Stimulated activated CD4-positive, alpha-beta T cell treated with anti-CD3 and anti-CD28 coated beads, Interleukin-15, amount 100 ng/mL, for 48 hours (primary cell): ENCODE data around the gene MINDY3.

Experiments used
- DNase-seq, 2 donors: peaks; one replicate each; pipeline ENCODE4 v3.0.0-alpha.2; 2020; ENCODE audit warnings: low read depth in 2 of 2

The MINDY3 gene

DNA sequence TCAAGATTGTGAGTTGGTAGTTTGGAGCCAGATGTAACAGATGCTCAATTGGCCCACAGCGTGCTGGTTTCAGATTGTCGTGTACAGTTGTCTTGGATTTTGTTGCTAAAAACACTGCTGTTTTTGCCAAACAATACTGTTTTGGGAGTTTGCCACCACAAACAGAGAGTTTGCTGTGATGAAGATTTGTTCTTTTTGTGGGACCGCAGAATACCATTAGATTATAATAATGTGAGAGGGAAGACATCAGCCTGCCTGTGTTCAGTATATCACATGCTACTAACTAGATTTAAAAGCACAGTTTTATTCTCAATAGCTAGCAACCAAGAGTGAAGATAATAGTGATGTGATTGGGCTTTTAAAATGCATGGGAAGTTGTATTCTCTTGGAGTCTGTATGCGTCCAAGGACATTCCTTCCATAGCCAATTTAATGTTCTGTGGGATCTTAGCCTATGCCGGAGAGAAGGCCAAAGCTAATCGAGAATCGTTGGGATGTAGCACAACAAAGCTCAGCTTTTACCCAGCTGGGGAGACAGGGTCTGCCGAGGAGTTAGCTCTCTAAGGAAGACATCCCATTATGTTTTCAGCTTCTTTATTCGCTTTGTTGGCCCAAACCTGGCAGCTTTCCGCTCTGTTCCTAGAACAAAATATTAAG is 121.9 kb downstream of the MINDY3 start:
- no peak for DNase-seq

DNA sequence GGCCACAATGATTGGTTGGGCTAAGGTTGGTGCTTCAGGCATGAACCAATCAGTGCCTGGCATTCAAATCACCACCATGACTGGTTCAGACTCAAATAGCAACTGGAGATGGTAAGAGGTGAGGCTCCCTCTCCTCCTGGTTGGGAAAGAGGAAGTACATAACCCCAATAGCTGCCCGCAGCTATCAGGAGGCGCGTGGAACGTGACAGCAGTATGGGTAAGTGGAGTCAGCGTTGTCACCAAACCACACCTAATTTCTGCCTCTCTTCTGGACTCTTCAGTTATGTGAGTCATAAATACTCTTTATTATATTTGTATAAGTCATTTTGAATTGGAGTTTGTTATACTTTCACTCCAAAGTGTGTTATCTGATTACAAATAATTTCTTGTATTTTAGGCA is 122.7 kb downstream of the MINDY3 start:
- no peak for DNase-seq

GRCh38 chr10:15735763-15736162 is 124.5 kb downstream of the MINDY3 start:
- DNase-seq = no peak

DNA sequence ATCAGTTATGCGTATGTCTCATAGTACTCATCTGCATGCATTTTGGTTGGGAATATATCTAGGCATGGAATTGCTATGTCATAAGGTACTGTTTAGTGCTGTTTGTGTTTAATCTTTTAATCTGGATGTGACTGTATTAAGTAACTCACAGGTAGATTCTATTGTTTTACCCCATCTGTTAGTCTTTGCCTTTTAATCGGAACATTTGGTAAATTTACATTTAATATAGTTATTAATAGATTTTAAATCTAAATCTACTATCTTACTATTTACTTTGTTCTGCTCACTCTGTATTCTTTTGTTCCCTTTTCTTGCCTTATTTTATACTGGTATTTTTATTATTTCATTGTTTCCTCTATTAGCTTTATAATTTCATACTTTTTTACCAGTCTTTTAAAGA is 130.0 kb downstream of the MINDY3 start:
- no peak for DNase-seq

- DNase-seq = no peak
Measured at GRCh38 chr10:15729890-15730289, 130.4 kb downstream of the MINDY3 start.
